ENCODE results near the gene LRRC61.

Gene LRRC61

DNA sequence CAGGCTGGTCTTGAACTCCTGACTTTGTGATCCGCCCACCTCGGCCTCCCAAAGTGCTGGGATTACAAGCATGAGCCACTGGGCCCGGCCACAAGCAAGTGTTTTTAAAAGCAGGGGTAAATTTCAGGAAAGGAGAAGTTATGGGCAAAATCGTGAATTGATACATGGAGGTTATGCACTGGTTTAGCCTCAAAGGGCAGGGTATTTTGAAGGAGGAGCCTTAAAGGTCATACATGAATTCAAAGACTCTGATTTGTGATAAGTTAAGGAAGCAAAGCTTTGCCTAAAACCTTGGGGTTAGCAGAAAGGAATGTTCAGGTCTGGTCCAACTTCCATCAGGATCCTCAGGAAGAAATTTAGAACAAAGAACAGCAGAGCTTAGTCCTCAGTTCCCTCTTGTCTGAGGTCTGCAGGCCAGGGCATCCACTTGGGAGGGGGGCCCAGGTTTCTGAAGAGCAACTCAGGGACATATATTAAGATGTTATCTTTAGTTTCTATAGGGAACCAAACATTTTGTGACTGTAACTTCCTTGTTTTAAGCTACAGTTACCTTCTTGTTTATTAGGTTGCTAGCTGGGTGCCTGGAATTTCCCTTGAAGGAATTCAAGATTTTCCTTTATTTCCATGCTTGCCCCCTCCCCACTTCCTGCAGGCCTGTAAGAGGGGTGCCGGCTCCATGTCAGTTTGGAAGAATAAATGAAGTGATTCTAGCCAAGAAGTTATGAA, 42.7 kb downstream of the LRRC61 start:
- TF ChIP-seq POLR2A (IDR thresholded peaks at IDR 0.05; ENCODE audit: low read length) (no peak), GATA1 (IDR thresholded peaks at IDR 0.05; ENCODE audit: low read depth, low read length) (no peak)
- DNase-seq, result no peak

DNA sequence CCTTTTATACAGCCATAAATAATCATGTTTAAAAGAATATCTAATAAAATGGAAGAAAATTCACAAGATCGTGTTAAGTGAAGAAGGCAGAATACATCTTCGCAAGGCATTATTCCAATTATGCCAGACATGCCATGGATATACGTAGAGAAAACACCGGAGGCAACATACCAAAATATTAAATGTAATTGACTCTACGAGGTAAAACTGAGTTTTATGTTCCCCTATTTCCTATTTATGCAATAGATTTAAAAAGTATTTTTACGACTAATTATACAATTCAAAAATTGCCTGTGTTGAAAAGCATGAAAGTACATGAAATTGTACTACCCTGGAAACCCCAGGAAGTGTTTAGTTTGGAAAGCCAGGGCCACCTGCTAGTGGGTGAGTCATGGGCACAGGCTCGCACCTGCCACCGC, 44.5 kb downstream of the LRRC61 start:
- no peak for TF ChIP-seq POLR2A (IDR thresholded peaks at IDR 0.05; ENCODE audit: low read length)
- no peak for DNase-seq

DNA sequence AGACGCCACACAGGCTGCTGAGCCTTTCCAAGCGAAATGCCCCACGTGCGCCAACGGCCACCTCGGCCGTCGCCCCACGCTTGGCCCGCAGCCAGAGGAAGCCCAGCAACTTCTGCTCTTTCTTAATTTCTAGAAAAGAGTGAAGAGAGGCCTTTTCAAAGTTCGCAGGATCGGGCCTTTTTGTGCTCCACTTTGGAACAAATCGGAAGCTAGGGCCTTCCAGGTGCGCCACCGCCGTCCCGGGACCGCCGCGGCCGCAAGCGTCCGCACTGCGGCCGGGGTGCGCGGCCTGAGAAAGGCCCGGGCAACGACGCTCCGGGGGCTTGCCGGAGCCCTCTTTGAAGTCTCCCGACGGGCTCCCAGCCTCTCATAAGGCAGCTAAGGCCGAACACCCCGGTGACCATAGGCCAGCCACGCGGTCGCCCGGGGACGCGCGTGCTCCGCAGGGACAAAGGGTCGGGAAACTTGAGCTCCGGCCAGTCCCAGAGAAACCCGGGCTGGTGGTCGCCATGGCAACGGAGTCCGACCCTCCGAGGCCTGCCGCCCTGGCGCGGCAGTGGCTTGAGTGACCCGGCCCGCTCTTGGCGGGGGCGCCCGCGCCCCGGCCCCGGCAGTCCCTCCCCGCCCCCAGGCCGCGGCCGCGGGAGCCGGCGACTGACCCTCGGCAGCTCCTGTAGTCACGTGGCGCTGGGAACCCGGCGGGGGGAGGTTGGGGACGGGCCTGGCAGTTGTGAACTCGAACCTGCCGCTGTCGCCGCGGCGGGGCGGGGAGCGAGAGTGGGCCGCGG, 45.1 kb downstream of the LRRC61 start, which contains the start of gene REPIN1:
REPIN1 (plus strand) TSS at position 727 of the 788 bp plus-strand sequence. CDS start 890 bp downstream, outside the sequence.
- peak; percentile 92 to 93 for DNase-seq

DNA sequence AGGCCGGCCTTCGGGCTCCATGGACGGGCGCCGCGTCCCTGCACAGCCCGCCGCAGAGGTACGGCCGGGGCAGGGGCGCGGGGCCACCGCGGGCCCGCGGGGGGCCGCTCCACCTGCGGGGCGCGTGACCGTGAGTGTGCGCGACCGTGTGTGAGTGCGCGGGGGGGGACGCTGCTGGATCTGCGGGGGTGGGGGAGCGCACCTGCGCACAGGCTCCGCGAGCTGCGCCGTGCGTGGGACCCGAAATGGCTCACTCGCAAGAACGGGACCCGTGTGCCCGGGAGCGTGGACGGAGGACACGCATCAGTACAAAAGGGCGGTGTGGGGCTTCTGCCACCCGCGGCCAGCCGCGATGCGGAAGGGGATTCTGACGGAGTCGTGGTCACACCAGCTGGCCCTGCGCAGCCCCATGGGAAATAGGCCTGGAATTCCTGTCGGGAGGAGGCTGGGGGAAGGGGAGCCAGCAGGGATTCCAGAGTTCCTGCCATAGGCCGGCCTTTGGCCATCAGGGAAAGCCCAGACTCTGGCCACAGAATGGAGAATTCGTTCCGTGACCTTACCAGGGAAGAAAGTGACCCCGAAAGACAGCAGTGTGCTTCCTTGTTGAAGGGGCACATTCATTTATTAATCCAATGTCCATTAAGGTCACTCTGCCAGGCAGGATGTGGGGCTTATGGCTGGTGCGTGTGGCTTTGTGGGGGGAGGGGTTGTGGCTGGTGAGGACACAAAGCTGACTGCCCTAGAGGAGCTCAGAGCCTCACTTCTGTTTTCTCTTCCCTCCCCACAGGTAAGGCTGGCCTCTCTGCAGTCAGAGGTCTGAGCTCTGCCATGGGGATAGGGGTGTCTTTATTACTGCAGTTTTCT, 46.0 kb downstream of the LRRC61 start:
- peak; percentile 50 to 56 for DNase-seq
- peak; percentile 39 for TF ChIP-seq POLR2A (IDR thresholded peaks at IDR 0.05; ENCODE audit: low read length)
- TF ChIP-seq GATA1 (IDR thresholded peaks at IDR 0.05; ENCODE audit: low read depth, low read length), result no peak

More for the DNA sequence above, 45.1 kb downstream of the LRRC61 start, which contains the start of gene REPIN1:
- TF ChIP-seq POLR2A (IDR thresholded peaks at IDR 0.05; ENCODE audit: low read length), result peak; percentile 68
- TF ChIP-seq GATA1 (IDR thresholded peaks at IDR 0.05; ENCODE audit: low read depth, low read length), result no peak

DNA sequence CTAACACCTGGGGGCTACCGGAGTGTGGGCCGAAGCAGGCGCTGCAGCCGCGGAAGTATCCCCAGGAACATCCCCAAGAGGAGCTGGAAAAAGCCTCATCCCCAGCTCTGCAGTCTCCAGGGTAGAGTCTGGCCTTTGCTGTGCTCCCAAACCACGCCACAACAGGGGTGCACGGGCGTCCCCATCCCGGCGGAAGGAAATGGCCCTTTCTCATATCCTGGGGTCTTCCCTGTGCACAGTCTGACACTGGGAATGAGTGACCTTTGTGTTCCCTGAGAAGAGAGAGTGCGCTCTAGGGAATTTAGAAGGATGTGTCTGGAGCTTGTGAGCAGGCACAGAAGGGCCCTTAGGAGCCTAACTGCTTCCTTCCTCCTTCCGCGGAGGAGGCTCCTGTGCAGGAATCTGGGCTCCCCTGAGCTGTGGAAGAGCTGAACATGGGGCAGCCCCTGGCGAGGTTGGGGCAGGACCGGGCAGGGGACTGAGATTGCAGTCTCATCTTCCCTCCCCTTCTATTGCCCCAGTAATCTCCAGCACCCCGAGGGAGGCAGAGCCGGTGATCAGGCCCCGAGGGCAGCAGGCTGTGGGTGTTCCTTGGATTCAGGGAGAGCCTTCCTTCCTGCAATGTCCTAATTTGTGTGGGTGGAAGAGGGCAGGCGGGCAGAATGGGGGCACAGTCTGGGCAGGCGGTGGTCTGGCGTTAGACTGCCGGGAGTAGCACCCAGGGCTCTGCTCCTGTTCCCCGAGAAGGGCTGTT, 46.8 kb downstream of the LRRC61 start:
- peak in 1 of 2 experiments; percentile 31 for DNase-seq
- no peak for TF ChIP-seq GATA1 (IDR thresholded peaks at IDR 0.05; ENCODE audit: low read depth, low read length)
- no peak for TF ChIP-seq POLR2A (IDR thresholded peaks at IDR 0.05; ENCODE audit: low read length)

DNA sequence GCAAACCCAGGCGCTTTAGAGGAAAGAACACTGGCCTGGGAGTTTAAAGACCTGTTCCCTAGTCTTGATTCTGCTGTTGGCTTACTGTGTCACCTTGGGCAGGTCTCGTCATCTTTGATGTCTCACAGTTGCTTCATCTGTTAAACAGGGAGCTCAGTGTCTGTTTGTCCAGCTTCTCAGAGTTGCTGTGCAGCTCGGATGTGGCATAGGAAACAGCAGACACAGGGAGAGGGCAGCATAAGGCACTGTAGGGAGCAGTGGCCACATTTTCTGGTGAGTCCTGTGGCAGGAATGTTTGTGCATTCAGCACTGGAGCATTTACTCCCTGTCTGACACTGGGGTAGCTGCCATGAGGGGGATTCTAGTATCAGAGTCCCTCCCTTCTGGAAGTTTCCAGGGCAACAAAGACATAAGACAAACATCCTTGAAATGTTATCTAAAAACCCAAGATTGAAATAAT, 47.5 kb downstream of the LRRC61 start:
- DNase-seq, result no peak
- TF ChIP-seq GATA1 (IDR thresholded peaks at IDR 0.05; ENCODE audit: low read depth, low read length) (no peak), POLR2A (IDR thresholded peaks at IDR 0.05; ENCODE audit: low read length) (no peak)

DNA sequence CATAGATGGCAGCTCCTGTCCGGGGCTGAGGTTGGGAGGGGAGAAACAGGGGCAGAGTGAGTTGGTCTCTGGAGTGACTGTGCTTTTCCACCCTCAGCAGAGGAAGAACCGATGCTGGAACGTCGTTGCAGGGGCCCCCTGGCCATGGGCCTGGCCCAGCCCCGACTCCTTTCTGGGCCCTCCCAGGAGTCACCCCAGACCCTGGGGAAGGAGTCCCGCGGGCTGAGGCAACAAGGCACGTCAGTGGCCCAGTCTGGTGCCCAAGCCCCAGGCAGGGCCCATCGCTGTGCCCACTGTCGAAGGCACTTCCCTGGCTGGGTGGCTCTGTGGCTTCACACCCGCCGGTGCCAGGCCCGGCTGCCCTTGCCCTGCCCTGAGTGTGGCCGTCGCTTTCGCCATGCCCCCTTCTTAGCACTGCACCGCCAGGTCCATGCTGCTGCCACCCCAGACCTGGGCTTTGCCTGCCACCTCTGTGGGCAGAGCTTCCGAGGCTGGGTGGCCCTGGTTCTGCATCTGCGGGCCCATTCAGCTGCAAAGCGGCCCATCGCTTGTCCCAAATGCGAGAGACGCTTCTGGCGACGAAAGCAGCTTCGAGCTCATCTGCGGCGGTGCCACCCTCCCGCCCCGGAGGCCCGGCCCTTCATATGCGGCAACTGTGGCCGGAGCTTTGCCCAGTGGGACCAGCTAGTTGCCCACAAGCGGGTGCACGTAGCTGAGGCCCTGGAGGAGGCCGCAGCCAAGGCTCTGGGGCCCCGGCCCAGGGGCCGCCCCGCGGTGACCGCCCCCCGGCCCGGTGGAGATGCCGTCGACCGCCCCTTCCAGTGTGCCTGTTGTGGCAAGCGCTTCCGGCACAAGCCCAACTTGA, 48.2 kb downstream of the LRRC61 start:
- TF ChIP-seq GATA1 (IDR thresholded peaks at IDR 0.05; ENCODE audit: low read depth, low read length) (no peak), POLR2A (IDR thresholded peaks at IDR 0.05; ENCODE audit: low read length) (no peak)
- no peak for DNase-seq

DNA sequence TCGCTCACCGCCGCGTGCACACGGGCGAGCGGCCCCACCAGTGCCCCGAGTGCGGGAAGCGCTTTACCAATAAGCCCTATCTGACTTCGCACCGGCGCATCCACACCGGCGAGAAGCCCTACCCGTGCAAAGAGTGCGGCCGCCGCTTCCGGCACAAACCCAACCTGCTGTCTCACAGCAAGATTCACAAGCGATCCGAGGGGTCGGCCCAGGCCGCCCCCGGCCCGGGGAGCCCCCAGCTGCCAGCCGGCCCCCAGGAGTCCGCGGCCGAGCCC, 48.8 kb downstream of the LRRC61 start:
- TF ChIP-seq GATA1 (IDR thresholded peaks at IDR 0.05; ENCODE audit: low read depth, low read length) (no peak), POLR2A (IDR thresholded peaks at IDR 0.05; ENCODE audit: low read length) (no peak)
- no peak for DNase-seq

DNA sequence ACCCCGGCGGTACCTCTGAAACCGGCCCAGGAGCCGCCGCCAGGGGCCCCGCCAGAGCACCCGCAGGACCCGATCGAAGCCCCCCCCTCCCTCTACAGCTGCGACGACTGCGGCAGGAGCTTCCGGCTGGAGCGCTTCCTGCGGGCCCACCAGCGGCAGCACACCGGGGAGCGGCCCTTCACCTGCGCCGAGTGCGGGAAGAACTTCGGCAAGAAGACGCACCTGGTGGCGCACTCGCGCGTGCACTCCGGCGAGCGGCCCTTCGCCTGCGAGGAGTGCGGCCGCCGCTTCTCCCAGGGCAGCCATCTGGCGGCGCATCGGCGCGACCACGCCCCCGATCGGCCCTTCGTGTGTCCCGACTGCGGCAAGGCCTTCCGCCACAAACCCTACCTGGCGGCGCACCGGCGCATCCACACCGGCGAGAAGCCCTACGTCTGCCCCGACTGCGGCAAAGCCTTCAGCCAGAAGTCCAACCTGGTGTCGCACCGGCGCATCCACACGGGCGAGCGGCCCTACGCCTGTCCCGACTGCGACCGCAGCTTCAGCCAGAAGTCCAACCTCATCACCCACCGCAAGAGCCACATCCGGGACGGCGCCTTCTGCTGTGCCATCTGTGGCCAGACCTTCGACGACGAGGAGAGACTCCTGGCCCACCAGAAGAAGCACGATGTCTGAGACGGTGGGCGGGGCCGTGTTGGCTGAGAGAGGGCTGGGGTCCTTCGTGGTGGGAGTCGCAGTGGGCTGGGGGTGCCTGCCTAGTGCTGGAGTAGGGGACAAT, 49.3 kb downstream of the LRRC61 start:
- TF ChIP-seq GATA1 (IDR thresholded peaks at IDR 0.05; ENCODE audit: low read depth, low read length) (no peak), POLR2A (IDR thresholded peaks at IDR 0.05; ENCODE audit: low read length) (no peak)
- DNase-seq, result no peak

DNA sequence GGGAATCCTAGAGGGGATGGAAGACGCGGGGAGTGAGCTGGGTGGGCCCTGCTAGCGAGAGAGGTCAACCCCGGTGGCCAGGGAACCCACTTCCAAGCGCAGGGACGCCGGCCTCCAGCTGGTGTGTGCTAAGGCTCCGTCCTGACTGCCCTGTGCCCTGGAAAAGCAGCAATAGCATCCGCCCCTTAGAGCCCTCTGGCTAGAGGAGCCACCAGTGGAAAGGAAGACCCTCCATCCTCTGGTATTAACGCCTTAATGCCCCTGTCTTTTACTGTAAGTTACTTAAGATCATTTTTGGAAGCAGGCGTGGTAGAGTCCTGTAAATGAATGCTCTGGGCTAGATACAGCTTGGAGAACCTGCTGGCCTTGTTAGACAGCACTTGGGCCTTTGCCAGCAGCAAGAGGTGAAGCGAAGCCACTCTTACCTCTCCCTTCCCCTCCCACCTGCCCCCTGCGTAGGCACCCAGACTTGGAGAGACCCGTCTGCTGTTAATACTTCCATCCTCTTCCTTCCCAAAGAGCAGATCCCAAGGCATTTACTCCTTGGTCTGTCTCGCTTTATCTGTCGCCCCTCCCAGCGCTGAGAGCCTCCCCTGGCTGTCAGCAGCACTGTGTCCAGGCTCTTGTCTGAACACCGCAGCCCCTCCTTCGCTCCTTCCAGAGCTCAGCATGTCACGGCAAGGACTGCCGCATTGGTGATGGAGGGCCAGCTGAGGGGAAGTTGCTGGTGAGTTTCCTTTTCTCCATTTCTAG, 50.1 kb downstream of the LRRC61 start:
- no peak for TF ChIP-seq POLR2A (IDR thresholded peaks at IDR 0.05; ENCODE audit: low read length)
- TF ChIP-seq GATA1 (IDR thresholded peaks at IDR 0.05; ENCODE audit: low read depth, low read length), result no peak
- DNase-seq, result no peak

DNA sequence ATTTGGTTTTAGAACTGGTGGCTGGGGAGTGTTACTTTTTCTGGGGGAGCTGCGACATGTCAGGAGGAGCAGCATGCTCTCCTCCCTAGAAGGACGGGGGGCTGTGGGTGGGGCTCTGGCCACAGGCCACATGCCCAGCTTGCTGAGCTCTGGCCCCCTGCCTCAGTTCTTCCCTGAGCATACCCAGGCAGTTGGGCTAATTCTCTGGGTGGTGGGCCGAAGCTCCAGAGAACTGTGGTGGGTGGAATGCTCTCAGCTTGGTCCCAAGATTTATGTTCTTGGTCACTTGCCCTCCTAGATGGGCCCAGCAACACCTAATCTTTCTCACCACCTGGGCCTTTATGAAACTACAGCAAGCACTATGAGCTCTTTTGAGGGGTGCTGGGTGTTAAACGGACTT, 50.9 kb downstream of the LRRC61 start:
- no peak for TF ChIP-seq GATA1 (IDR thresholded peaks at IDR 0.05; ENCODE audit: low read depth, low read length)
- no peak for TF ChIP-seq POLR2A (IDR thresholded peaks at IDR 0.05; ENCODE audit: low read length)
- no peak for DNase-seq
